Activated CD8-positive, alpha-beta memory T cell treated with anti-CD3 and anti-CD28 coated beads, Interleukin-2, amount 50 U/mL, for 24 hours (primary cell): ENCODE measurements around the gene LYZ.

Experiments
- DNase-seq: peaks from one replicate; pipeline ENCODE4 v3.0.0-alpha.2; 2020; ENCODE audit errors: extremely low read depth

The LYZ gene

DNA sequence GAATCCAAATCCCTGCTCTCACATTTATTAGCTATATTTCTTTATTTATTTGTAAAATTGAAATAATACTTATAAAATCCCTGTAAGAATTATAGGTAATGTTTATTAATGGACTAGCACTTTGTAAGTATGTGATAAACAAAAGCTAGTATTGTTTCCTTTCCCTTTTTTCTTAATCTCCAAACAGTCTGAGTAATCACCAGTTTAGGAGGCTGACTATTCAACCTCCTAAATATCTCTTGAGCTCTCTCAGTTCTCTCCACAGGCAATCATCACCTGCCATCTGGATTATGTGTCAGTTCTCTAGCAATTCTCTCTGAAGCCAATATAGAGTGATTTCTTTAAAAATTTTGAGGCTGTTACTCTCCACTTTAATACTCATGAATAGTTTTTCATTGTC, 9.2 kb upstream of the LYZ start:
- DNase-seq: no peak

DNA sequence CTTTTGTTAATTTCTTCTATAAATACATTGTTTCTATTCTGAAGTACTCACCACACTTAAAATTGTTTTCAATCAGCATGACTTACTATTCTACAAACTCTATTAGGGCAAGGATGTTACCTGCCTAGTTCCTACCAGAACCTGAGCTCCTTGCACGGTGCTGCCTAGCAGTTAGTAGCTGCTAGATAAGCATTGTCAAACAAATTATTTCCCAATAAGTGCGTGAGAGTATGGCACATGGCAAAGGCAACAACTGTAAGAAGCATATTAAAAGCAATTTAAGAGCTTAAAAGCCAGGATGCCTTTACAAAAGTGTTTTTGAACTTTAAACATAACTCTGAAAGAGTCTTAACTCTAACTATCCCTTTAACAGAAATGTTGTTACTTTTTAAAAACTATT, 8.2 kb upstream of the LYZ start:
- no peak for DNase-seq

GRCh38 chr12:69341328-69341727, 6.9 kb upstream of the LYZ start:
- DNase-seq: no peak

- DNase-seq: no peak
These were observed 5.8 kb upstream of the LYZ start for GRCh38 chr12:69342421-69342820.

DNA sequence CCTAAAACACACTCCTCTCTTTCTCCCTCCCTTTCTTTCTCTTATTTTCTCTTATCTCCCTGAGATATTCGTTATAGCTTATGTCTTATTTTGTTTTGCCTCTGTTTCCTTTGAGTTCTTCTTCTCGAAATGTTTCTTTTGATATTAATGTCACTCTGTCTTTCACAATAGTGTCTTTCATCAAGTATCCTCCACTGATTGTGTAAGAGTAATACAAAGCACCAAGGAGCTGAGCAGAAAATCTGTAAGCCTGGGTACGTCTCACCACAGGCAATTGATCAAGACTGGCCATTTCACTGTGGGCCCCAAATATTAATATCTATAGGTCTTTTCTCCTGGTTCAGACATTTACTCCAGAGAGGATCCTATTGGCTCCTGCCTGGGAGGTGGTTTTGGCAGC, 4.8 kb upstream of the LYZ start:
- DNase-seq: no peak

GRCh38 chr12:69343885-69344612, 4.1 kb upstream of the LYZ start:
- DNase-seq: no peak

GRCh38 chr12:69345077-69345476, 3.1 kb upstream of the LYZ start:
- DNase-seq: no peak

DNA sequence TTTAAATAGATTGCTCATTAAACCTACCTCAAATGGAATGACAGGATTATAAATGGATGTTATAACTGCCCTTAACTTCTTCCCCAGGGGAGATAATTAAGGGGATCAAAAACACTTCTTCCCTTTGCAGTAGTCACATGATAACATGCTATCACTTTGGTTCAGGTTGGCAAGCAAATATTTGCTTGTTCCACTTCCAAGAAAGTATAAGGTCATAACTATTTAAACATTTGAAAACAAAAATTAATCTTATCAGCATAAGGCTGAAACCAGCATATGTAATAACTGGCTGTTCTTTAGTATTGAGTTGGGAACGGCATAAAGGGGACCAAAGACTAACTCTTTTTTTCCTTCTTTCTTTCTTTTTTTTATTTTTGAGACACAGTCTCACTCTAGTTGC, 2.4 kb upstream of the LYZ start:
- DNase-seq: no peak

DNA sequence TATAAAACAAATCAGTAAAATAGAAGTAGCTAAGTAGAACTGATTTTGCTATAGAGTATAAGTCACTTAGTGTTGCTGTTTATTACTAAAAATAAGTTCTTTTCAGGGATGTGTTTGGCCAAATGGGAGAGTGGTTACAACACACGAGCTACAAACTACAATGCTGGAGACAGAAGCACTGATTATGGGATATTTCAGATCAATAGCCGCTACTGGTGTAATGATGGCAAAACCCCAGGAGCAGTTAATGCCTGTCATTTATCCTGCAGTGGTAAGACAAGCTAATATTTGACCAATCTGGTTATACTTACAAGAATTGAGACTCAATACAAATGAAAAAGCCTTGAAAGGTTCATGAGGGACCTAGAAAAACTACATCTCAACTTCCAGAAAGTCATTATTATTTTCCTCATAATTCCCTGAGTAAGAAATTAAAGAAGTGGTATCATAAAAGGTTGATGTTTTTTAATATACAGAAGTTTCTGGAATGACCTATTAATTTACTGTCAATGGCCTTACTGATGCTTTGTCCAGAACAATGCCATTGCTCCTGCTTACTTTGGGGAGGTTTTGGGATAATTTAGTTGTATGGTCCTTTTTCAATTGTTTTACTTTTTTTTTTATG, 1.9 kb downstream of the LYZ start:
- no peak for DNase-seq

- no peak for DNase-seq
These were observed 2.6 kb downstream of the LYZ start for GRCh38 chr12:69350777-69351176.

GRCh38 chr12:69351462-69352236, 3.5 kb downstream of the LYZ start:
- no peak for DNase-seq

DNA sequence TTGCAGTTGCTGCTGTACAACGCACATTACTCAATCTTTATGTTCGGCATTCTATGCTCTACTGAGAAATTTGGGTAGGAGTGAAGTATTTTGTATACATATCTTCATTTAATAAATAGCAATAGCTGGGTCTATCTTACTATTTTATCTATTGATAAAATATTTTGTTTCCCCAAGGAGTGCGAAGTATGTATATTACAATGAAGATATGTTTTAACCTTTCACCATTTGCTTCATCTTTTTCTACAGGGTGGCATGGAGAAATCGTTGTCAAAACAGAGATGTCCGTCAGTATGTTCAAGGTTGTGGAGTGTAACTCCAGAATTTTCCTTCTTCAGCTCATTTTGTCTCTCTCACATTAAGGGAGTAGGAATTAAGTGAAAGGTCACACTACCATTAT, 4.7 kb downstream of the LYZ start:
- DNase-seq: no peak

DNA sequence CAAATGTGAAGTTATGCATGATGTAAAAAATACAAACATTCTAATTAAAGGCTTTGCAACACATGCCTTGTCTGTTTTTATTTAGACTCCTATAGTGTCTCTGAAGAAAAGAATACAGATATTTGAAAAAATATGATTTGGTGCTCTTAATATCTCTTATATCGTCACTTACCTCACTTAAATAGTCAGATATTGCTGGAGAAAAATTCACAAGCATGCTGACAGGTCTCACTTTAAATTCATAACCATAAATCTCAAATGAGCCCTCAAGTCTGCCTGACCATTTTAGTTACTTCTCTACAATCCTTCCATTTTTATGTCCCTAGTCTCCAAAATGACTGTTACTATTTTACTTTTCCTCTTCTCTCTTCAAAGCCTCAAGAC, 6.0 kb downstream of the LYZ start:
- no peak for DNase-seq

DNA sequence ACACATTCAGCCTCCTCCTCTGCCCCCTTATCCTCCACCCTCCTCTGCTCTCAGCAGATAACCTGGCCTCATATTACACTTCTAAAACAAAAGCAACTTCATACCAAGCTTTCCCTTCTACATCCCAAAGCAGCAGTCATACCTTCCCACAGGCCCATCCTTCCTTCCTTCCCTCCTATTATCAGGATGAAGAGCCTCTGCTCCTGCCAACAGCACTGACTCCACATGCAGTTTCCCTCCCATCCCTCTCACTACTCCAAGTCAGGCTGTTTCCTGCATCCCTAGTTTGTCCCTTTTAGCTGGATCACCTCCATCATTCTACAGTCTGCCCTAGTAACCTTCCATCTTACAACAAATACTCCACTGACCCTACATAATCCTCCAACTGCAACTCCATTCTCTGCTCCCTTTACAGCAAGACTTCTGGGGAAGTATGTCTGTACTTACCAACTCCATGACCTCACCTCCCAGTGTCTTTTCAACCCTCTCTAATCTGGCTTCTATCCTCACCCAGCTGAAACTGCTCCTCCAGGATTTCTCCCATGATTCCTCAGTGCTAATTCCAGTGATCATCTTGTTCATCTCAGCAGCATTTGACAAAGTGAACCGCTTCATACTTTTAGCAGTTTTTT, 6.5 kb downstream of the LYZ start:
- no peak for DNase-seq

DNA sequence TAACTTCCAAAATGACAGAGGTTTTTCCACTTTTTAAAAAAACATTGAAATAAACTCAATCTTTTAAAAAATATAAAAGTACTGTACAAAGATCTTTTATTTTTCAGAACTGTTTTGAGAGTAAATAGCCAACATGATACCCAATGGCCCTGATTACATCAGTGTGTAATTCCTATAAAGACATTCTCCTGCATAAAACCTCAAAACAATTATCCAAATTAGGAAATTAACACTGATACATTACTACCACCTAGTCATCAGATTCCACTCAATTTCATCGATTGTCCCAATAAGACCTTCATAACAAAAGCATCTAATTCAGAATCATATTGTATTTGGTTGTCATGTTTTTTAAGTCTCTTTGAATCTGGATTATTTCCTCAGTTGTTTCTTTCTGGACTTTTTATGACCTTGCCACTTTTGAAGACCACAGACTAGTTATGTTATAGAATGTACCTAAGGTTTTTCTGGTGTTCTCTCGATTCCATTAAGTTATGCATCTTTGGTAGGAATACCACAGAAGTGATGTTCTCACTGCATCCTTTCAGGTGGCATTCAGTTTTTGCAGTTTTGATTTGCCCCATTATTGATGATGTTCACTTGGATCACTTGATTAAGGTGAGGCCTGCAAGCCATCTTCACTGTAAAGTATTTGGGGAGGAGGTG, 7.3 kb downstream of the LYZ start:
- no peak for DNase-seq

GRCh38 chr12:69359531-69360347, 11.6 kb downstream of the LYZ start, which contains the start of gene YEATS4:
Gene YEATS4 (plus strand): TSS chr12:69359743. CDS start chr12:69359973, 230 bp downstream.
- peak; percentile 66 for DNase-seq

DNA sequence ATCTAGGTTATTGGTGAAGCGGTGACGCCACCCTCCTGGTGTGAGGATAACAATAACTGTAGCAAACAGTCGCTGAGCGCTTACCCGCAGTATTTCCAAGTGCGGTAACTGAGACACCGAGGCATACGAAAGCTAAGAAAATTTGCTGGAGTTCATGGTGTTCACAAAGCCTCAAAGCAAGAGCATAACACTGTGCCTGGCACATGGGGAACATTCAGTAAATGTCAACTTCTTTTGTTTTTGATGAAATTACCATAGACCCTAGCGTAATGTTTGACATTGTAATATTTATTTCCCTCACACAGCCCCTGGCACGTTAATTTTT, 12.1 kb downstream of the LYZ start:
- DNase-seq: no peak

DNA sequence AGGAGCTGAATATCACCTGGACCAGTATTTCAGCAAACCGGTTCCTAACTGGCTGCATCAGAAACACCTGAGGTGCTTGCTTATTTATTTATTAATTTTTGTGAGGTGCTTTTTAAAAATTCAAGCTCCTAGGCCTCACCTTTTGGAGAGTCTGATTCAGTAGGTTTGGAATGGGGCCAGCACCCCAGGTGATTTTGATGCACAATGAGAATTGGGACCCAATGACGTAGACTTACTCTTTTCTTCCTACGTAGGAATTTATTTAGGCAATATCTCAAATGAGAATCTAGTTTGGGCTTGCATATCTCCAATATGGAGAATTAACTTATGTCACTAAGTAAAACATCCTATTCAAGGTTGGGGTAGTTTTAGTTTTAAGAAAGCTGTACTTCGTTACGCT, 18.6 kb downstream of the LYZ start:
- no peak for DNase-seq

GRCh38 chr12:69368171-69368570, 20.0 kb downstream of the LYZ start:
- DNase-seq: no peak

DNA sequence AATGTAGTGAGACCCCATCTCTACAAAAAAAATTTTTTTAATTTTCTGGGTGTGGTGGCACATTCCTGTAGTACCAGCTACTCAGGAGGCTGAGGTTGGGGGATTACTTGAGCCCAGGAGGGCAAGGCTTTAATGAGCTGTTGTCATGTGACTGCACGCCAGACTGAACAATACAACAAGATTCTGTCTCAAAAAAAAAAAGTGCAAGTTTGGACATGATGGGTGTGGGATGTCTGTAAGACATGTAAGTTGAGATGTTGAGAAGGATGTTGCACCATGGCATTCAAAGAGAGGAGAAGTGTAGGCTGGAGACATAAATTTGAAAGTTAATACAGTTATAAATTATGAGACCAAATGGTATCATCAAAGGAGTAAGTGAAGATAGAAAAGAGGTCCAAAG, 34.9 kb downstream of the LYZ start:
- no peak for DNase-seq

DNA sequence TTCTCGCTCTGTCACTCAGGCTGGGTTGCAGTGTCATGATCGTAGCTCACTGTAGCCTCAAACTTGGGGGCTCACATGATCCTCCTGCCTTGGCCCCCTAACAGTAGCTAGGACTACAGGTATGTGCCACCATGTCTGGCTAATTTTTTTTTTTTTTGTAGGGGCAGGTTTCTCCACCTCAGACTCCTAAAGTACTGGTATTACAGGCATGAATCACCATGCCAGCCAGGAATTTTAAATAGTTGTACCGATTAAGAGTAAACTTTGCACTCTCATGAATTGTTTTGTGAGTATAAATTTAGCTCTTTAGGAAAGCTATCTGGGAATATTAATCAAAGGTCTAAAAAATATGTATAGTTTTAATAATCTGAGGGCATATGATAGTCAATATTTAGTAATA, 36.9 kb downstream of the LYZ start:
- no peak for DNase-seq
